WI38 (cell line): Measurements from ENCODE around the gene ZMYND10.
A peak's percentile ranks its signal among the peaks of the same experiment; 100 is the strongest.

Source experiments
- H3K4me3 ChIP-seq: 2 replicates; pipeline ENCODE4 v1.5.1; 2011; ENCODE audit warnings: low read depth, mild to moderate bottlenecking, control low read depth, low read length
- TF ChIP-seq, protein P1 (sequence below): IDR thresholded peaks from 2 replicates; pipeline ENCODE4 v1.5.1; 2012; ENCODE audit warnings: low read depth, mild to moderate bottlenecking, control low read depth, low read length

The ZMYND10 gene

GRCh38 chr3:50370594-50370993, 25.1 kb upstream of the ZMYND10 start:
- no peak overlapping the region for H3K4me3 ChIP-seq
- TF ChIP-seq, protein P1, sequence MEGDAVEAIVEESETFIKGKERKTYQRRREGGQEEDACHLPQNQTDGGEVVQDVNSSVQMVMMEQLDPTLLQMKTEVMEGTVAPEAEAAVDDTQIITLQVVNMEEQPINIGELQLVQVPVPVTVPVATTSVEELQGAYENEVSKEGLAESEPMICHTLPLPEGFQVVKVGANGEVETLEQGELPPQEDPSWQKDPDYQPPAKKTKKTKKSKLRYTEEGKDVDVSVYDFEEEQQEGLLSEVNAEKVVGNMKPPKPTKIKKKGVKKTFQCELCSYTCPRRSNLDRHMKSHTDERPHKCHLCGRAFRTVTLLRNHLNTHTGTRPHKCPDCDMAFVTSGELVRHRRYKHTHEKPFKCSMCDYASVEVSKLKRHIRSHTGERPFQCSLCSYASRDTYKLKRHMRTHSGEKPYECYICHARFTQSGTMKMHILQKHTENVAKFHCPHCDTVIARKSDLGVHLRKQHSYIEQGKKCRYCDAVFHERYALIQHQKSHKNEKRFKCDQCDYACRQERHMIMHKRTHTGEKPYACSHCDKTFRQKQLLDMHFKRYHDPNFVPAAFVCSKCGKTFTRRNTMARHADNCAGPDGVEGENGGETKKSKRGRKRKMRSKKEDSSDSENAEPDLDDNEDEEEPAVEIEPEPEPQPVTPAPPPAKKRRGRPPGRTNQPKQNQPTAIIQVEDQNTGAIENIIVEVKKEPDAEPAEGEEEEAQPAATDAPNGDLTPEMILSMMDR: no peak

GRCh38 chr3:50369012-50369670, 23.6 kb upstream of the ZMYND10 start:
- TF ChIP-seq, protein P1: no peak
- no peak overlapping the region for H3K4me3 ChIP-seq

- TF ChIP-seq, protein P1: no peak
- no peak overlapping the region for H3K4me3 ChIP-seq
These were observed 20.3 kb upstream of the ZMYND10 start for GRCh38 chr3:50365842-50366220.

GRCh38 chr3:50365080-50365841, 19.7 kb upstream of the ZMYND10 start:
- H3K4me3 ChIP-seq: peak overlapping the region; percentile 46
- TF ChIP-seq, protein P1: no peak

DNA sequence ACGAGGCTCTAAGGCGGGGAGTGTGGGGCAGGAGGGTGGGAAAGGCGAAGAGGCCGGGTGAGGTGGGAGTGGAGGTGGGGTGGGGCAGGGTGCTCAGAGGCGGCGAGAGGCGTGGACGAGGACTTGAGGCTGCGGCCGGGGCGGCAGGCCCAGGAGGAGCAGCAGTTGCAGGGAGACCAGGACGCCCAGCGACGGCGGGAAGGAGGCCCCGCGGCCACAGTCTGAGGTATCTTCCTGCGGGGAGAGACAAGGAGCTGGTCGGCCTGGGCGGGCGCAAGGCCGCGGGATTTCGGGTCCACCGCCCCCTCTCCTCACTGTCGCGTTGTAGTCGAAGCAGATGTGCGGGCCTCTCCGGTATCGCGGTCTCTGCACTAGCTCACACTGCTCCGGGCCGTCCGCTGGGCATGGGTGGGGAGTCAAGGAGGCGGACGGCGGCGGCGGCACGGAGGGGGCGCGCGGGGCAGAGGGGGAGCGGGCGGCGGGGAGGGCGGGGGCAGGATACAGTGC, 19.1 kb upstream of the ZMYND10 start:
- peak overlapping the region; percentile 44 for H3K4me3 ChIP-seq
- TF ChIP-seq, protein P1: no peak

DNA sequence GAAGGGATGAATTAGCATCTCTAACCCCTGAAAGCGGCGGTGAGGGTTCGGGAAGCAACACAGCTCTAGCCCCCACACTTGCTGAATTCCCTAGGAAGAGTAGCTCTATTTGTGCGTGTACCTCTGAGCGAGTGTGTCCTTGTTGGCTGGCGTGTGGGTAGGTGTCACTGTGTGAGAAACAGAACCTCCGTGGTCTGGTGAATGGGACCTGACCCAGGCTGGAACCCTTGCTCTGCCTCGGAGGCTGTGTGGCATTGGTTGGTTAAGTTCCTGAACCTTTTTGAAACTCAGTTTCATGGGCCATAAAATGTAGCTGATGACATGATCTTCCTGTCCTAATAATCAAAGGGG, 14.2 kb upstream of the ZMYND10 start:
- no peak overlapping the region for H3K4me3 ChIP-seq
- TF ChIP-seq, protein P1: no peak

GRCh38 chr3:50358911-50359759, 13.6 kb upstream of the ZMYND10 start, which contains the start of gene TMEM115:
Gene TMEM115 (minus strand): TSS chr3:50359521. CDS start chr3:50359063, 458 bp downstream.
- H3K4me3 ChIP-seq: peak within 1 kb of the TSS; percentile 90
- TF ChIP-seq, protein P1: no peak
